Activated B cell treated with CpG ODN at 0.5 μM for 24 hours (primary cell): ENCODE data around the gene JMJD7. TPM values are rescaled to one million over a fixed set of nuclear protein-coding genes. Genes with fewer than 3 reads are reported as not detected.

ENCODE experiments used
- ATAC-seq: fragments of 200-7000 bp; cut with Tn5 transposase; one replicate; pipeline ENCODE4 v1.10.0; 2021; ENCODE audit warnings: low read depth, mild to moderate bottlenecking, moderate library complexity
- CTCF ChIA-PET: fragments of 350-600 bp; sonication (Branson Sonifier 250); formaldehyde crosslinking; loops from one replicate; lab custom pipeline; 2021; ENCODE audit warnings: antibody characterized with exemption; lab: Charles Lee
- POLR2A ChIA-PET: fragments of 350-600 bp; sonication (Branson Sonifier 250); formaldehyde crosslinking; loops from one replicate; lab custom pipeline; 2021; ENCODE audit warnings: antibody characterized with exemption; lab: Charles Lee
- DNase-seq: peaks from one replicate; pipeline ENCODE4 v3.0.0; 2022
- H3K27ac Mint-ChIP-seq: one replicate; pipeline ENCODE4 v1.8.0; 2020; ENCODE audit warnings: mixed read lengths
- H3K27me3 Mint-ChIP-seq: one replicate; pipeline ENCODE4 v1.8.0; 2021; ENCODE audit warnings: mixed read lengths
- H3K36me3 Mint-ChIP-seq: one replicate; pipeline ENCODE4 v1.8.0; 2021; ENCODE audit warnings: low read depth, mixed read lengths
- H3K4me1 Mint-ChIP-seq: one replicate; pipeline ENCODE4 v1.8.0; 2021; ENCODE audit warnings: mixed read lengths
- H3K4me3 Mint-ChIP-seq: one replicate; pipeline ENCODE4 v1.8.0; 2020; ENCODE audit warnings: mild to moderate bottlenecking, mixed read lengths
- H3K9me3 Mint-ChIP-seq: one replicate; pipeline ENCODE4 v1.8.0; 2020; ENCODE audit warnings: mixed read lengths
- CTCF ChIP-seq: fragments of 200-600 bp; IDR thresholded peaks from one replicate; pipeline ENCODE4 v1.8.0; 2022; ENCODE audit warnings: antibody characterized with exemption, mild to moderate bottlenecking
- intact Hi-C: fragments of 100-400 bp; cut with micrococcal nuclease; formaldehyde crosslinking; loops from one replicate; pipeline ENCODE4 v1.15.1; 2024
- total RNA-seq: library from RNA; stranded (reverse); gene quantifications from 2 replicates; pipeline ENCODE4 v1.2.3, GENCODE V29; 2022

Gene JMJD7
- total RNA-seq, 1 donor from 2014 or later, result 16.5 TPM

DNA sequence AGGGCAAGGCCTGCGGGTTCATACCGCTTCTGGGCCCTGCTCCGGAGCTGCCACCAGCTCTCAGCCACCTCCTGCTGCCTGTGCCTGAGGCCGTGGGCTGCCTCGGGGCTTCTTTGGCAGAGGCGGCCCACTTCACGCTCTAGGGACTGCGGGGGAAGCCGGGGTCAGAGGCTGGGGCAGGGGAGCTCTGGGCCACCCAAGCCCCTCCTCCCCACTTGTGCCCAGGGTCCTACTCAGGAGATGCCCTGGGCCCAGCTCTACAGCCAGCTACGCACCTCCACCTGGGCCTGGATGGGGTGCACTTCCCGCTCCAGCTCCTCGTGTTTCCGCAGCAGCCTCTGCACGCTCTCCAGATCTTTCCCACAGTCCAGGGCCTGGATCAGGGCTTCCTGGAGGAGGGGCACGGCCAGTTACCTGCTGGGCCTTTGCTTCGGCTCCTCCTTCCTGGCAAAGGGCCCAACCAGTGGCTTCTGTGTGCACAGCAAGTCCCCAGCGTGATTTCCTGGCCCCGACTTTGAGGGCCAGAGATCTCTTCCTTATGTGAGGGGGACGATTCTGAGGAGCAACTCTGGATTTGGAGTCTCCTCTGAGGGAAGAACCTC lies 34.7 kb downstream of the JMJD7 start:
- CTCF ChIA-PET, result no interaction called here
- no peak for TF ChIP-seq CTCF
- peaks cover 3% of the 10 kb centered on the region for H3K27me3 Mint-ChIP-seq
- peak overlapping the region; percentile 7 for H3K27ac Mint-ChIP-seq
- no peak overlapping the region for H3K4me3 Mint-ChIP-seq
- intact Hi-C loops, result no loop called here
- H3K4me1 Mint-ChIP-seq, result no peaks in the 10 kb centered on the region
- POLR2A ChIA-PET, result no interaction called here
- H3K9me3 Mint-ChIP-seq, result no peaks in the 10 kb centered on the region
- no peak for DNase-seq
- no peak for ATAC-seq
- no peaks in the 10 kb centered on the region for H3K36me3 Mint-ChIP-seq

- DNase-seq, result no peak
- no peak overlapping the region for H3K4me3 Mint-ChIP-seq
- TF ChIP-seq CTCF, result no peak
- H3K4me1 Mint-ChIP-seq, result no peaks in the 10 kb centered on the region
- CTCF ChIA-PET, result no interaction called here
- POLR2A ChIA-PET, result no interaction called here
- H3K27ac Mint-ChIP-seq, result no peak overlapping the region
- no peaks in the 10 kb centered on the region for H3K36me3 Mint-ChIP-seq
- H3K9me3 Mint-ChIP-seq, result no peaks in the 10 kb centered on the region
- intact Hi-C loops, result no loop called here
- peaks cover 3% of the 10 kb centered on the region for H3K27me3 Mint-ChIP-seq
- no peak for ATAC-seq
Measured at GRCh38 chr15:41865490-41866055, 37.7 kb downstream of the JMJD7 start.

DNA sequence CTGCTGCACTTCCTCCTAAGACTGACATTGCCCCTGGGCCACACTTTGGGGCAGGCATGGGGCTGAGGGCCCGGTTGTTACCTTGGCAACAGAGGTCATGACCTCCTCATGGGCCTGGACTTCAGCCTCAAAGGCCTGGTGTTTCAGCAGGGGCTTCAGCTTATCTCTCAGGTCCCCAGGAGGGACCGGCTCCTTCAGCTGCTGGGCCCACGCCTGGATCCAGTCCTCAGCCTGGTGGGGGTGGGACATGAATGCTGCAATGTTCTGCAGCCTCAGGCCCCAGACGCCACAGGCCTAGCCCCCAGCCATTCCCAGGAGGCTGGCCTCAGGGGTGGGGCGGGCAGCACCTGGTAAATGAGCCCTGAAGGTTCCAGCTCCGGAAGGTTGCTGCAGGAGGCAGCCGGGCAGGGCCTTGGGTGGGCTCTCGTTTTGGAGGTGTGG lies 38.4 kb downstream of the JMJD7 start:
- Mint-ChIP-seq H3K27ac (no peak overlapping the region), H3K9me3 (no peaks in the 10 kb centered on the region), H3K27me3 (peaks cover 3% of the 10 kb centered on the region), H3K4me3 (no peak overlapping the region), H3K36me3 (no peaks in the 10 kb centered on the region), H3K4me1 (no peaks in the 10 kb centered on the region)
- ATAC-seq, result no peak
- POLR2A ChIA-PET, result no interaction called here
- intact Hi-C loops, result no loop called here
- TF ChIP-seq CTCF, result no peak
- CTCF ChIA-PET, result no interaction called here
- no peak for DNase-seq

- Mint-ChIP-seq H3K4me1 (no peaks in the 10 kb centered on the region), H3K4me3 (no peak overlapping the region), H3K27me3 (peaks cover 3% of the 10 kb centered on the region), H3K27ac (no peak overlapping the region), H3K36me3 (no peaks in the 10 kb centered on the region), H3K9me3 (no peaks in the 10 kb centered on the region)
- intact Hi-C loops, result no loop called here
- CTCF ChIA-PET, result interaction anchor here (0.8 kb wide), 1 partner anchor 59 kb away, joined by 3 read pairs; no protein-coding TSS in a partner anchor
- ATAC-seq, result no peak
- DNase-seq, result no peak
- no peak for TF ChIP-seq CTCF
- POLR2A ChIA-PET, result interaction anchor here (0.6 kb wide), 1 partner anchor 184 kb away, joined by 5 read pairs; no protein-coding TSS in a partner anchor
Measured at GRCh38 chr15:41866872-41867579, 39.1 kb downstream of the JMJD7 start.

GRCh38 chr15:41868321-41868720 lies 40.4 kb downstream of the JMJD7 start:
- no peaks in the 10 kb centered on the region for H3K4me1 Mint-ChIP-seq
- no peaks in the 10 kb centered on the region for H3K27me3 Mint-ChIP-seq
- H3K36me3 Mint-ChIP-seq, result no peaks in the 10 kb centered on the region
- POLR2A ChIA-PET, result no interaction called here
- ATAC-seq (no peak), DNase-seq (no peak)
- no peak overlapping the region for H3K4me3 Mint-ChIP-seq
- no peaks in the 10 kb centered on the region for H3K9me3 Mint-ChIP-seq
- H3K27ac Mint-ChIP-seq, result no peak overlapping the region
- intact Hi-C loops, result no loop called here
- CTCF ChIA-PET, result interaction anchor here (0.5 kb wide), 1 partner anchor 388 kb away, joined by 4 read pairs; no protein-coding TSS in a partner anchor
- TF ChIP-seq CTCF, result no peak
